Measurements from ENCODE around the gene UGT1A1.

- TF ChIP-seq, protein P1, sequence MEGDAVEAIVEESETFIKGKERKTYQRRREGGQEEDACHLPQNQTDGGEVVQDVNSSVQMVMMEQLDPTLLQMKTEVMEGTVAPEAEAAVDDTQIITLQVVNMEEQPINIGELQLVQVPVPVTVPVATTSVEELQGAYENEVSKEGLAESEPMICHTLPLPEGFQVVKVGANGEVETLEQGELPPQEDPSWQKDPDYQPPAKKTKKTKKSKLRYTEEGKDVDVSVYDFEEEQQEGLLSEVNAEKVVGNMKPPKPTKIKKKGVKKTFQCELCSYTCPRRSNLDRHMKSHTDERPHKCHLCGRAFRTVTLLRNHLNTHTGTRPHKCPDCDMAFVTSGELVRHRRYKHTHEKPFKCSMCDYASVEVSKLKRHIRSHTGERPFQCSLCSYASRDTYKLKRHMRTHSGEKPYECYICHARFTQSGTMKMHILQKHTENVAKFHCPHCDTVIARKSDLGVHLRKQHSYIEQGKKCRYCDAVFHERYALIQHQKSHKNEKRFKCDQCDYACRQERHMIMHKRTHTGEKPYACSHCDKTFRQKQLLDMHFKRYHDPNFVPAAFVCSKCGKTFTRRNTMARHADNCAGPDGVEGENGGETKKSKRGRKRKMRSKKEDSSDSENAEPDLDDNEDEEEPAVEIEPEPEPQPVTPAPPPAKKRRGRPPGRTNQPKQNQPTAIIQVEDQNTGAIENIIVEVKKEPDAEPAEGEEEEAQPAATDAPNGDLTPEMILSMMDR (IDR thresholded peaks at IDR 0.05; ENCODE audit: low read depth, low read length, poor library complexity, severe bottlenecking): no peak
- no peak for TF ChIP-seq EZH2phosphoT487 (IDR thresholded peaks at IDR 0.05; ENCODE audit: borderline replicate concordance, low read length)
Measured at GRCh38 chr2:233802132-233802815, 42.2 kb downstream of the UGT1A1 start.

Data from DOHH2 (cell line).